ENCODE measurements around the gene RAB40C. TPM values are rescaled to one million over a fixed set of nuclear protein-coding genes. Genes with fewer than 3 reads are reported as not detected.
A peak's percentile ranks its signal among the peaks of the same experiment; 100 is the strongest.

The RAB40C gene
- total and polyA plus RNA-seq, 2 donors from 2014 or later, result 18.1 to 24.0 TPM

- Histone ChIP-seq H3K4me1 (ENCODE audit: control insufficient read depth in 2 of 3, insufficient read depth in 2 of 3, low read depth in 1 of 3, low read length in 3 of 3) (peaks cover 6 to 25% (median 16%) of the 10 kb centered on the region in 3 donors), H3K9me3 (ENCODE audit: control insufficient read depth in 2 of 3, insufficient read depth in 1 of 3, low read length in 3 of 3) (no peaks in the 10 kb centered on the region), H3K4me3 (ENCODE audit: low read length in 3 of 3) (no peak overlapping the region), H3K36me3 (ENCODE audit: control insufficient read depth in 2 of 3, insufficient read depth in 3 of 3, low read length in 3 of 3) (no peaks in the 10 kb centered on the region), H3K9ac (ENCODE audit: low read length in 3 of 3) (no peak overlapping the region), H3K27me3 (ENCODE audit: control insufficient read depth, insufficient read depth, low read length) (no peaks in the 10 kb centered on the region), H3K27ac (ENCODE audit: low read depth in 2 of 2, low read length in 2 of 2) (no peak overlapping the region)
- FAIRE-seq (no peak), DNase-seq (no peak)
- intact Hi-C loops (cut with DNase I), result no loop called here
- no peak for TF ChIP-seq CTCF (IDR thresholded peaks at IDR 0.05; ENCODE audit: borderline replicate concordance, extremely low read depth, insufficient read depth)
Observed at GRCh38 chr16:586047-586644, 3.7 kb upstream of the RAB40C start.

- H3K9me3 ChIP-seq (ENCODE audit: control insufficient read depth in 2 of 3, insufficient read depth in 1 of 3, low read length in 3 of 3), result no peaks in the 10 kb centered on the region
- DNase-seq (peak in 1 of 5 donors; percentile 76), FAIRE-seq (no peak)
- intact Hi-C loops (cut with DNase I), result no loop called here
- TF ChIP-seq CTCF (IDR thresholded peaks at IDR 0.05; ENCODE audit: borderline replicate concordance, extremely low read depth, insufficient read depth), result no peak
- H3K27me3 ChIP-seq (ENCODE audit: control insufficient read depth, insufficient read depth, low read length), result no peaks in the 10 kb centered on the region
- peak overlapping the region in 1 of 2 donors; percentile 22 for H3K27ac ChIP-seq (ENCODE audit: low read depth in 2 of 2, low read length in 2 of 2)
- H3K4me3 ChIP-seq (ENCODE audit: low read length in 3 of 3), result no peak overlapping the region
- H3K4me1 ChIP-seq (ENCODE audit: control insufficient read depth in 2 of 3, insufficient read depth in 2 of 3, low read depth in 1 of 3, low read length in 3 of 3), result peaks cover 6 to 31% (median 21%) of the 10 kb centered on the region in 3 donors
- H3K36me3 ChIP-seq (ENCODE audit: control insufficient read depth in 2 of 3, insufficient read depth in 3 of 3, low read length in 3 of 3), result no peaks in the 10 kb centered on the region
- H3K9ac ChIP-seq (ENCODE audit: low read length in 3 of 3), result no peak overlapping the region
Observed at GRCh38 chr16:586645-587590, 2.9 kb upstream of the RAB40C start.

- DNase-seq, result peak in 3 of 5 donors; percentile 72 to 79 (median 79)
Observed at GRCh38 chr16:588639-588888, 1.3 kb upstream of the RAB40C start.

More at GRCh38 chr16:588639-588888, 1.3 kb upstream of the RAB40C start:
- H3K4me1 ChIP-seq (ENCODE audit: control insufficient read depth in 2 of 3, insufficient read depth in 2 of 3, low read depth in 1 of 3, low read length in 3 of 3), result peaks cover 6 to 46% (median 36%) of the 10 kb centered on the region in 3 donors
- peak overlapping the region; percentile 78 to 82 (median 79) for H3K4me3 ChIP-seq (ENCODE audit: low read length in 3 of 3)
- no peak for FAIRE-seq
- peak overlapping the region; percentile 69 to 81 (median 70) for H3K9ac ChIP-seq (ENCODE audit: low read length in 3 of 3)
- H3K27me3 ChIP-seq (ENCODE audit: control insufficient read depth, insufficient read depth, low read length), result no peaks in the 10 kb centered on the region
- intact Hi-C loops (cut with DNase I), result no loop called here
- H3K27ac ChIP-seq (ENCODE audit: low read depth in 2 of 2, low read length in 2 of 2), result peak overlapping the region; percentile 97 to 99
- no peaks in the 10 kb centered on the region for H3K36me3 ChIP-seq (ENCODE audit: control insufficient read depth in 2 of 3, insufficient read depth in 3 of 3, low read length in 3 of 3)
- TF ChIP-seq CTCF (IDR thresholded peaks at IDR 0.05; ENCODE audit: borderline replicate concordance, extremely low read depth, insufficient read depth), result no peak
- H3K9me3 ChIP-seq (ENCODE audit: control insufficient read depth in 2 of 3, insufficient read depth in 1 of 3, low read length in 3 of 3), result no peaks in the 10 kb centered on the region

Data from kidney (tissue), 14 donors.